OCI-LY1 (cell line): ENCODE data around the gene SCRN2.

ENCODE experiments used
- H2AFZ ChIP-seq: fragments of 200-600 bp; sonication (generic), shearing (Covaris generic); 2 replicates; pipeline ENCODE4 v1.6.0; 2014; ENCODE audit warnings: antibody characterized with exemption, mild to moderate bottlenecking, low read length
- H3F3A ChIP-seq: fragments of 200-600 bp; sonication (generic), shearing (Covaris generic); 2 replicates; pipeline ENCODE4 v1.6.0; 2014; ENCODE audit warnings: mild to moderate bottlenecking, antibody characterized with exemption, low read length, moderate library complexity; ENCODE audit not compliant: insufficient read depth
- H3K27ac ChIP-seq: fragments of 200-600 bp; sonication (generic); 2 replicates; pipeline ENCODE4 v1.5.1; 2014; ENCODE audit warnings: low read length, mixed run types, mild to moderate bottlenecking, low read depth; ENCODE audit not compliant: poor library complexity, severe bottlenecking
- H3K27me3 ChIP-seq: fragments of 200-600 bp; sonication (generic); 2 replicates; pipeline ENCODE4 v1.6.0; 2014; ENCODE audit warnings: antibody characterized with exemption, mild to moderate bottlenecking, low read length, moderate library complexity; ENCODE audit not compliant: insufficient read depth
- H3K36me3 ChIP-seq: fragments of 200-600 bp; sonication (generic); 2 replicates; pipeline ENCODE4 v1.6.1; 2014; ENCODE audit warnings: mild to moderate bottlenecking, antibody characterized with exemption, low read length, moderate library complexity, mixed read lengths; ENCODE audit not compliant: insufficient read depth
- H3K4me1 ChIP-seq: fragments of 200-600 bp; sonication (generic); 2 replicates; pipeline ENCODE4 v1.5.1; 2014; ENCODE audit warnings: mild to moderate bottlenecking, low read length, moderate library complexity; ENCODE audit not compliant: insufficient read depth, severe bottlenecking
- H3K4me2 ChIP-seq: fragments of 200-600 bp; sonication (generic), shearing (Covaris generic); 2 replicates; pipeline ENCODE4 v1.6.1; 2014; ENCODE audit warnings: low read length
- H3K4me3 ChIP-seq: fragments of 200-600 bp; sonication (generic); 2 replicates; pipeline ENCODE4 v1.5.1; 2014; ENCODE audit warnings: low read length, low read depth, mild to moderate bottlenecking, mixed read lengths; ENCODE audit not compliant: poor library complexity, severe bottlenecking
- H3K79me2 ChIP-seq: fragments of 200-600 bp; shearing (Covaris generic); 2 replicates; pipeline ENCODE4 v1.6.1; 2016; ENCODE audit warnings: mixed run types, low read length, mixed read lengths; ENCODE audit not compliant: insufficient read depth
- H3K9ac ChIP-seq: fragments of 200-600 bp; sonication (generic), shearing (Covaris generic); 2 replicates; pipeline ENCODE4 v1.6.1; 2014; ENCODE audit warnings: mild to moderate bottlenecking, low read length, mixed read lengths
- H3K9me2 ChIP-seq: fragments of 200-600 bp; sonication (generic), shearing (Covaris generic); 2 replicates; pipeline ENCODE4 v1.6.1; 2014; ENCODE audit warnings: low read depth, mild to moderate bottlenecking, low read length, mixed read lengths
- H3K9me3 ChIP-seq: fragments of 200-600 bp; shearing (Covaris generic); 2 replicates; pipeline ENCODE4 v1.6.1; 2014; ENCODE audit warnings: low read length, mixed read lengths
- H4K20me1 ChIP-seq: fragments of 200-600 bp; sonication (generic), shearing (Covaris generic); 2 replicates; pipeline ENCODE4 v1.6.0; 2016; ENCODE audit warnings: mild to moderate bottlenecking, low read length; ENCODE audit not compliant: insufficient read depth
- EZH2 ChIP-seq: fragments of 200-600 bp; sonication (generic), shearing (Covaris generic); IDR thresholded peaks from 2 replicates; pipeline ENCODE4 v1.8.0; 2017; ENCODE audit warnings: borderline replicate concordance, mixed run types, mild to moderate bottlenecking, antibody characterized with exemption, low read length, moderate library complexity, mixed read lengths
- TF ChIP-seq, protein P1 (sequence below): fragments of 200-600 bp; sonication (generic), shearing (Covaris generic); IDR thresholded peaks from 2 replicates; pipeline ENCODE4 v1.5.1; 2017; ENCODE audit warnings: mild to moderate bottlenecking, antibody characterized with exemption, low read length, moderate library complexity, mixed read lengths

The SCRN2 gene

DNA sequence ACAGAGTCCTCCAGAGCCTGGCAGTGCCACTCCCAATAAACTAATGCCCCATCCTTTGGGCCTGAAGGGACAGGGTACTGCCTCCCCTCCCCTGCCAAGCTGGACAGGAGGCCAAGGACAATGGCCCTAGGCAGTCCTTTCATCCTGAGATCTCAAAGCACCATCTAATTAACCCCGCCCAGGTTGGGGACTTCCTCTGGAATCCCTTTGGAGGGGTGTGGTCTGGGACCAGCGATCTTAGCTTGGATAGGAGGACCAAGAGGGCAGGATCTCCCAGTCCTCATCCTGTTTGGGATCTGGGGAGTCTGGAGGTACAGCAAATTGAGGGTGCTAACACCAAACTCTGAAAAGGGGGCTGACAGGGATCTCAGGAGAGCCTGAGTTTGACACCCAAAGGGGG is 28.0 kb upstream of the SCRN2 start:
- no peak overlapping the region for H3K4me2 ChIP-seq
- H3K27me3 ChIP-seq: peaks cover 10% of the 10 kb centered on the region
- H3K9ac ChIP-seq: no peak overlapping the region
- no peaks in the 10 kb centered on the region for H3K36me3 ChIP-seq
- no peak overlapping the region for H2AFZ ChIP-seq
- no peaks in the 10 kb centered on the region for H3K4me1 ChIP-seq
- no peaks in the 10 kb centered on the region for H3K79me2 ChIP-seq
- H3K4me3 ChIP-seq: no peak overlapping the region
- H4K20me1 ChIP-seq: no peaks in the 10 kb centered on the region
- H3F3A ChIP-seq: no peaks in the 10 kb centered on the region
- no peak overlapping the region for H3K27ac ChIP-seq
- no peaks in the 10 kb centered on the region for H3K9me3 ChIP-seq
- TF ChIP-seq EZH2: no peak
- TF ChIP-seq, protein P1, sequence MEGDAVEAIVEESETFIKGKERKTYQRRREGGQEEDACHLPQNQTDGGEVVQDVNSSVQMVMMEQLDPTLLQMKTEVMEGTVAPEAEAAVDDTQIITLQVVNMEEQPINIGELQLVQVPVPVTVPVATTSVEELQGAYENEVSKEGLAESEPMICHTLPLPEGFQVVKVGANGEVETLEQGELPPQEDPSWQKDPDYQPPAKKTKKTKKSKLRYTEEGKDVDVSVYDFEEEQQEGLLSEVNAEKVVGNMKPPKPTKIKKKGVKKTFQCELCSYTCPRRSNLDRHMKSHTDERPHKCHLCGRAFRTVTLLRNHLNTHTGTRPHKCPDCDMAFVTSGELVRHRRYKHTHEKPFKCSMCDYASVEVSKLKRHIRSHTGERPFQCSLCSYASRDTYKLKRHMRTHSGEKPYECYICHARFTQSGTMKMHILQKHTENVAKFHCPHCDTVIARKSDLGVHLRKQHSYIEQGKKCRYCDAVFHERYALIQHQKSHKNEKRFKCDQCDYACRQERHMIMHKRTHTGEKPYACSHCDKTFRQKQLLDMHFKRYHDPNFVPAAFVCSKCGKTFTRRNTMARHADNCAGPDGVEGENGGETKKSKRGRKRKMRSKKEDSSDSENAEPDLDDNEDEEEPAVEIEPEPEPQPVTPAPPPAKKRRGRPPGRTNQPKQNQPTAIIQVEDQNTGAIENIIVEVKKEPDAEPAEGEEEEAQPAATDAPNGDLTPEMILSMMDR: no peak
- H3K9me2 ChIP-seq: no peaks in the 10 kb centered on the region

DNA sequence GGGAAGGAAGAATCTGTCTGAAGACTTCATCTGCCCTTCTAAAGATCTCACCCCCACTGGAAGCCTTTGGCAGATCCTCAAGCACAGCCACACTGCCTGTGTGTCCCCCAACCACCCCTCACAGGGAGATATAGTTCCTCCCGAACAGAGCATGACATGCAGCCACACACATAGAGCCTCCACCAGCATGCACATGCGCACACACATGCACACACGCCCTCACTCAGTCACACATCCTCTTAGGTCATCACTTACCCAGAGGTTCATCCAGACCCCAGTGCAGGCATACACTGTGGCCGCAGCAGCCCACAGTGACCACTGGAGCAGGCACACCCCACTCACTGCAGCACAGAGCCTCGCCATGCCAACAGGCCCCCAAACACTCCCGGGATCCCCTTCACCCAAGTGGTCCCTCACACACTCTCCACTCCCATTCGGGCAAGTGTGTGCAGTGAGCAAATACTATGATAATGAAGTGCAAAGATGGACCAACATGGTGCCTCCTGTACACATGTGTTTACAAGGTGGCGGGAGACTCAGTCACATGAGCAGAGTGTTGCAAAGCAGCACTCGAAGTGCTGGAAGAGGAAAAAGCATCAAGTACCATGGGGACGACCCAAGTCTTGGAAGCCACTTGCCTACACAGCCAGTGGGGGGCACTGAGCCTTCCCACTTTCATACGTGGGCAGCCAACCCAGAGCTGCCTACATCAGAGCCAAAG is 26.9 kb upstream of the SCRN2 start:
- Histone ChIP-seq H3K4me3 (no peak overlapping the region), H3K9me3 (no peaks in the 10 kb centered on the region), H3K27me3 (peaks cover 10% of the 10 kb centered on the region), H3K27ac (no peak overlapping the region), H3F3A (no peaks in the 10 kb centered on the region), H3K79me2 (no peaks in the 10 kb centered on the region), H3K9ac (no peak overlapping the region), H3K9me2 (no peaks in the 10 kb centered on the region), H3K4me2 (no peak overlapping the region), H3K4me1 (no peaks in the 10 kb centered on the region), H3K36me3 (no peaks in the 10 kb centered on the region), H2AFZ (no peak overlapping the region), H4K20me1 (no peaks in the 10 kb centered on the region)
- TF ChIP-seq, protein P1: no peak
- TF ChIP-seq EZH2: no peak

- Histone ChIP-seq H3F3A (no peaks in the 10 kb centered on the region), H2AFZ (no peak overlapping the region), H3K36me3 (no peaks in the 10 kb centered on the region), H3K79me2 (no peaks in the 10 kb centered on the region), H3K4me2 (no peak overlapping the region), H3K9me2 (no peaks in the 10 kb centered on the region), H3K4me1 (no peaks in the 10 kb centered on the region), H3K27ac (no peak overlapping the region), H3K9ac (no peak overlapping the region), H3K4me3 (no peak overlapping the region), H3K27me3 (peaks cover 14% of the 10 kb centered on the region), H4K20me1 (no peaks in the 10 kb centered on the region), H3K9me3 (no peaks in the 10 kb centered on the region)
- TF ChIP-seq EZH2: no peak
- TF ChIP-seq, protein P1: no peak
These were observed 25.9 kb upstream of the SCRN2 start for GRCh38 chr17:47866941-47867340.
